ENCODE measurements around the gene SERPINB6. TPM values are rescaled to one million over a fixed set of nuclear protein-coding genes. Genes with fewer than 3 reads are reported as not detected.

Gene SERPINB6
- total RNA-seq, 2 experiments from 2014 or later = 55.2 to 56.0 TPM

DNA sequence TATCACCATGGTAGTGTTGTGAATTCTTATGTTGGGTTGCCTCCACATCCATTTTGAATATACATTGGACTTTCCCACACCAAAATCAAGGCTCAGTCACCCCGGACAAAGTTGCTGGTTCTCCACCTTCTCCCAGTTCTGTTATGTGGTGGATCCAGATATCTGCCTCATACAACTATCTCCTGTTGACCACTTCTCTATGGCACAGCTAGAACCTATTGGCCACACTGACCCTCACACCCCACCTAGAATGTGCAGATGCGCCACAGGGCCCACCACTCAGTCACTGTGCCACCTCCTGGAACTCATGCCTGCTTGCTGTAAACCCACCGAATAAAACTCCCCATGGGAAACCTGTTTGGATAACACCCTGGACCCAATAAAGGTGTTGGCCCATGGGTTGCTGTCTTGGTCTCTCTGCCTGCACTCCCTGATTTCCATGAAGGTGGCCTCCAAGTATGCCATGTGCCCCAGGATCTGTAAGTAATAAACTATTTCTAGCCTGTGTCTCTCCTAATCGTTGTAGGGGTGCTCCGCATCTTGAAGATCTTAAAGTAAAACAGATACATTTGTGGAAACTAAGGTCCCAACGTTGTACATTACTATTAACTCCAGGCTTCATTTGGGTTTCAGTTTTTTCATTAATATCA lies 21.1 kb upstream of the SERPINB6 start:
- DNase-seq = no peak
- CTCF ChIA-PET = interaction anchor here (1.0 to 1.3 kb wide), 2 partner anchors 65 to 201 kb away, joined by 3 read pairs; no protein-coding TSS in a partner anchor
- no peak for ATAC-seq
- peaks cover 17% of the 10 kb centered on the region for H3K4me1 Mint-ChIP-seq
- H3K9me3 Mint-ChIP-seq (ENCODE audit: low read depth) = no peaks in the 10 kb centered on the region
- peaks cover 7% of the 10 kb centered on the region for H3K27me3 Mint-ChIP-seq
- peaks cover 1% of the 10 kb centered on the region for H3K36me3 Mint-ChIP-seq
- H3K27ac Mint-ChIP-seq = no peak overlapping the region
- no peak overlapping the region for H3K4me3 Mint-ChIP-seq

GRCh38 chr6:2990932-2991506 lies 19.7 kb upstream of the SERPINB6 start:
- Mint-ChIP-seq H3K4me1 (peaks cover 20% of the 10 kb centered on the region), H3K36me3 (no peaks in the 10 kb centered on the region), H3K27ac (peak overlapping the region; percentile 99), H3K27me3 (peaks cover 7% of the 10 kb centered on the region), H3K4me3 (peak overlapping the region; percentile 95), H3K9me3 (ENCODE audit: low read depth) (no peaks in the 10 kb centered on the region)
- DNase-seq (no peak), ATAC-seq (no peak)
- CTCF ChIA-PET = interaction anchor here (0.8 to 6.0 kb wide), 19 partner anchors 10 to 260 kb away, joined by 3 to 49 read pairs (median 6); partner anchors contain the start of genes NQO2, RIPK1 and SERPINB1

DNA sequence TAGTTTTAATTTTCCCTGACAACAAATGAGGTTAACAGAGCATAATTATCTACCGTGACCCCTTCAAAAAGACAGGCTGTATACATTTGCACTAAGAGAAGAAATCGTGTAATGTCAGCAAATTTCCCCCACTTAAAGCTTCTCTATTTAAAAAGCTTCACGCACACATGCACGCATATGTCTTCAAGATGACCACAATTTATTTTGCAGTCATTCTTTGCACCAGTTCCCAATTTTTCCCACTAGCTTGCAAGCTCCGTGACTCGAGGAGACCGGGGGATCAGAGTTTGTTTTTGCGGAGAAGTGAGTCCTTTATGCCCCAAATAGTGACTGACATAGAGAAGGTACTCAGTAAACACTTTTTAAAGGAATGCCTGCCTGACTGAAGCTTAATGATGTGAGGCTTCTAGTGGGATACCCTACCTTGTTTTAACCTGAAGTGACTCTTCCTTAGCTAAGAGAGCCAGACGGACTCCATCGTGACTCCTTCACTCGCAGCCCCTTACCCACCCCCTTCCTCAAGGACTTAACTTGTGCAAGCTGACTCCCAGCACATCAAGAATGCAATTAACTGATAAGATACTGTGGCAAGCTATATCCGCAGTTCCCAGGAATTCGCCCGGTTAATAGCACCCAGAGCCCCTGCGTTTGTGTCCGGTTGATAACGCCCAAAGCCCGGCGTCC lies 19.0 kb upstream of the SERPINB6 start:
- H3K36me3 Mint-ChIP-seq = no peaks in the 10 kb centered on the region
- peak; percentile 52 for DNase-seq
- ATAC-seq = no peak
- H3K4me1 Mint-ChIP-seq = peaks cover 20% of the 10 kb centered on the region
- CTCF ChIA-PET = interaction anchor here (0.8 to 6.0 kb wide), 30 partner anchors 10 to 261 kb away, joined by 3 to 49 read pairs (median 5); partner anchors contain the start of genes NQO2, RIPK1, SERPINB1 and SERPINB6
- H3K9me3 Mint-ChIP-seq (ENCODE audit: low read depth) = no peaks in the 10 kb centered on the region
- H3K27ac Mint-ChIP-seq = peak overlapping the region; percentile 99
- H3K27me3 Mint-ChIP-seq = peaks cover 2% of the 10 kb centered on the region
- H3K4me3 Mint-ChIP-seq = peak overlapping the region; percentile 95

DNA sequence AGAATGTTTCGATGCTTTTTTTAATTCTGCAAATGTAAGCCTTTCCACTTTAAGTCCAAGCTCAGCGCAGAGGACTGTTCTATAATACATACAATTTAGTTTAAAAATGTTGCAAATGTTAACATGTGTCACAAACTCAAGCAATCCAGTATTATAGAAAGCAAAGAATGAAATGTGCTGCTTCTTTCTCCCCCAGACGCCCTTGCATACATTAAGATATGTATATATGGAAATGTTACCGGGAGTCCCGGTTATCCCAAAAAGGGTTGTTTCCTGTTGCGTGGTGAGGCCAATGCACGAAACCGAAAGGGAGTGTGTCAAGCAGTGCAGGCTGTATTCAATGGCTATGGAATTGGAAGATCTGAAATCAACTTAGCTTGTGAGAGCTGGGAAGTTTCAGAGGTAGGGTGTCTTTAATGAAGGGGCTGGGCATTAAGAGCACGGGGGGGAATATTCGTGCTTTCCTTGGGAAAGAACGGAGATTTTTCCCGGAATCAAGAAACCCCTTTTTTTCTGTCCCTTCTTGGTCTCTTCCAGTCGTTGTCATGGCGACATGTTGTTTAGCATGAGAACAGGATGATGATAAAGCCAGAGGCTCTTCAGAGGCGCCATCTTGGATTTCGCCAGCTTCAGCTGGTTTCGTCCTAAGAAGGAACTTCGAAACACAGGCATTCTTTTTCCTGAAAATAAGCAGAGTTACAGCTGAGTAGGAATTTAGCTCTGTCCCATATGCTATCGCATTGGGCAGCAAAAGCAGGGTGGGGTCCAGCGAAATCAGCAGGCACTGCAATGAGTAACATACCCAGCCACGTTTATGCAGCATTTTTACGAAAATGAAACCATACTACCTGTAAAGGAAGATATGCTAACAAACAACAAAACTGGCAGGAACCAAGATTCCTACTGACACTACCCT lies 18.2 kb upstream of the SERPINB6 start:
- Mint-ChIP-seq H3K27me3 (no peaks in the 10 kb centered on the region), H3K27ac (peak overlapping the region; percentile 99), H3K4me1 (peaks cover 20% of the 10 kb centered on the region), H3K36me3 (no peaks in the 10 kb centered on the region), H3K4me3 (peak overlapping the region; percentile 95), H3K9me3 (ENCODE audit: low read depth) (no peaks in the 10 kb centered on the region)
- ATAC-seq (peak; percentile 80), DNase-seq (peak; percentile 93)
- CTCF ChIA-PET = interaction anchor here (0.7 to 6.0 kb wide), 41 partner anchors 11 to 262 kb away, joined by 3 to 49 read pairs (median 5); partner anchors contain the start of genes NQO2, RIPK1, SERPINB1 and SERPINB6

- CTCF ChIA-PET = interaction anchor here (0.7 to 6.0 kb wide), 34 partner anchors 12 to 223 kb away, joined by 3 to 49 read pairs (median 5); partner anchors contain the start of genes NQO2, RIPK1, SERPINB1 and SERPINB6
- Mint-ChIP-seq H3K27me3 (peaks cover 3% of the 10 kb centered on the region), H3K4me3 (peak overlapping the region; percentile 95), H3K27ac (peak overlapping the region; percentile 99), H3K4me1 (peaks cover 20% of the 10 kb centered on the region), H3K36me3 (no peaks in the 10 kb centered on the region), H3K9me3 (ENCODE audit: low read depth) (no peaks in the 10 kb centered on the region)
- ATAC-seq (peak; percentile 81), DNase-seq (peak; percentile 86)
Measured at GRCh38 chr6:2988426-2989331, 17.3 kb upstream of the SERPINB6 start.

DNA sequence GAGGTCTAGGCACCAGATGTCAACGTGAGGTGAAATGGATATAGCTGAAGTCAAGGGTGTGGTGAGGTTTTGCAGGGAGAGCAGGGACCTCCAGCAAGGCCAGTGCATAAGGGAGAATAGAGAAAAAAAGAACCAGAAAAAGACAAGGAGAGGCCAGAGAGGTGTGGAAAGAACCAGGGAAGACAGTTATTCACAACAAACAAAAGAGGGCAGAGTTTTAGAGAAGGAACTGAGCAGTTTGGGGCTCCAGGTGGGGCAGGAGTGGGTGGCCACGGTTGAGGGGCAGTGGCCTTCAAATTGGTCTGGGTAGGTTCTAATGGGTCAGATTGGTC lies 16.7 kb upstream of the SERPINB6 start:
- Mint-ChIP-seq H3K4me1 (peaks cover 20% of the 10 kb centered on the region), H3K9me3 (ENCODE audit: low read depth) (no peaks in the 10 kb centered on the region), H3K4me3 (peak overlapping the region; percentile 92), H3K36me3 (no peaks in the 10 kb centered on the region), H3K27me3 (peaks cover 8% of the 10 kb centered on the region), H3K27ac (peak overlapping the region; percentile 98)
- ATAC-seq (no peak), DNase-seq (no peak)
- CTCF ChIA-PET = interaction anchor here (0.9 to 6.0 kb wide), 13 partner anchors 11 to 204 kb away, joined by 3 to 49 read pairs (median 14); partner anchors contain the start of genes RIPK1 and SERPINB1

DNA sequence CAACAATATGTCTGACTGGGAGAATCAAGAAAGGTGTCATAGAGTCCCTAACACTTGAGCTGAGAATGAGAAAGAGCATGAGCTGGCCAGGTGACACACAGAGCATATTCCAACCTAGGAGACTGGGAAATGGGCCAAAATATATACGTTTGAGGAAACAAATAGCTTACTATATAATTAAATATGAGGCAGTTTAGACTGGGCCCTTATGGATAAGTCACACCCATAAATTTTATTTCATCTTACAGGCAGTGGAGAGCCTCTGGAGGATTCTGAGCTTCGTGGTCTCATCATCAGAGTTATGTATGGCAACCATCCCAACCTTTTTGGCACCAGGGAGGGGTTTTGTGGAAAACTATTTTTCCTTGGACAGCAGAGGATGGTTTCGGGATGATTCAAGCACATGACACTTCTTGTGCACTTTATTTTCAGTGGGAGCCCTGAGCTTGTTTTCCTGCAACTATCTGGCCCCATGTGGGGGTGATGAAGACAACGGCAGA lies 15.4 kb upstream of the SERPINB6 start:
- Mint-ChIP-seq H3K9me3 (ENCODE audit: low read depth) (no peaks in the 10 kb centered on the region), H3K4me1 (peaks cover 20% of the 10 kb centered on the region), H3K4me3 (no peak overlapping the region), H3K36me3 (no peaks in the 10 kb centered on the region), H3K27ac (no peak overlapping the region), H3K27me3 (peaks cover 12% of the 10 kb centered on the region)
- no peak for DNase-seq
- ATAC-seq = no peak
- CTCF ChIA-PET = interaction anchor here (1.0 to 6.0 kb wide), 12 partner anchors 10 to 218 kb away, joined by 3 to 49 read pairs (median 5); partner anchors contain the start of genes NQO2, SERPINB1 and SERPINB6

DNA sequence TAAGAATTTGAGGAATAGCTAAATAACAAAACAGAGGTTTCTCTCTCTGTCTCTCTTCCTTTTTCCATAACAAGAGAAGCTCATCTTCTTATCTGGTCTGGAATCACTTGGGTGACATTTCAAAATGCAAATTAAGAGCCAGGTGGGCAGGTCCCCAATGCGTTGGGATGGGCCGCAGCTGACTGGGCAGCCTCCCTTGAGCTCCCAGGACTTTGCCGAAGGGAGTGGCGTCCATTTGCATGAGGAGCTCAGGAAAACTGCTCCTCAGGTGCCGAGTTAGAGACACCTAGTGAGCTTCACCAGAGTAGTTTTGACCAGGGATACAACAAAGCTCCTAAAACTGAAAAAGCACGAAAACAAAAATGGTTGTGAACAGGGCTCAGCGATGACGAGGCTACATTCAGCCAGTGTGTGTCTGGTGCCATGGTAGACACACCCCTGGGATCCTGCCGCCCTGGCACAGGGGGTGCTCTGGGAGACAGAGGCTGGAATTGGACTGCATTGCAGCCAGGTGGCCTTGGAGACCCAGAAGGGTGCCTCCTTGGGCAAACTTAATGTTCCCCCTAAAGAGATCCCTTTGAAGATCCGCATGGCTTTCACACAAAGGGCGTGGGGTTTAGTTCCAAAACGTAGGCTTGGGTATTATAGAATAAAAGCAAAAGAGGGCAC lies 13.5 kb upstream of the SERPINB6 start:
- peaks cover 12% of the 10 kb centered on the region for H3K4me1 Mint-ChIP-seq
- H3K36me3 Mint-ChIP-seq = no peaks in the 10 kb centered on the region
- DNase-seq (peak; percentile 32), ATAC-seq (no peak)
- CTCF ChIA-PET = interaction anchor here (1.1 to 4.9 kb wide), 2 partner anchors 8 to 53 kb away, joined by 5 to 32 read pairs; no protein-coding TSS in a partner anchor
- H3K4me3 Mint-ChIP-seq = no peak overlapping the region
- H3K27ac Mint-ChIP-seq = no peak overlapping the region
- no peaks in the 10 kb centered on the region for H3K9me3 Mint-ChIP-seq (ENCODE audit: low read depth)
- peaks cover 16% of the 10 kb centered on the region for H3K27me3 Mint-ChIP-seq

DNA sequence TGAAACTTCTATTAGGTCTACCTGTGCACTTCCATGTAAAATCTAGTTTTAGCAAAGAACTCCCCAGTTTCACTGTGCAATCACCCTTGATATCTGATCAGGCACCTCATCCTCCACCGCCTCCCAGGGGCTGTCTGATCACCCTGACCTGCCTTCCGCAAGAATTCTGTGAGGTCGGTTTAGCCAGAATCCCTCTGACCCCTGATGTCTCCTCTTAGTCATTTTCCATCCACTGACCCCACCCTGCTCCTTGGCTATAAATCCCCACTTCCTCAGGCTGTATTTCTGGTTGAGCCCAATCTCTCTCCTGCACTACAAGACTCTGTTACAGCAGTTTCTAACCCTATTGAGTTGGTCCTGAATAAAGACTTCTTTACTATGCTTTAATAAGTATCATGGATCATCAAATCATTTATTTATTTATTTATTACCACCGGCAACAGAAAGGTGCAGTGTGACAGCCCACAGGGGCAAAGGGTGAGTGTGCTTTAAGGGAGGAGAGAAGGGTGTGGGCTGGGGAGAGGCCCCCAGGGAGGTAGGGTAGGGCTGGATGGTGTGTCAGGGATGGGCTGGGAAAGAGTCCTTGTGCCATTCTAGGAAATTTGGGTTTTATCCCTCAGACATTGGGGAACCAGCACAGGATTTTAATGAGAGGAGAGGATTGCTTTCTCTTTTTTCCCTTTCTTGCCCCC lies 11.2 kb upstream of the SERPINB6 start:
- no peaks in the 10 kb centered on the region for H3K36me3 Mint-ChIP-seq
- peaks cover 22% of the 10 kb centered on the region for H3K27me3 Mint-ChIP-seq
- CTCF ChIA-PET = no interaction called here
- peaks cover 8% of the 10 kb centered on the region for H3K4me1 Mint-ChIP-seq
- ATAC-seq (no peak), DNase-seq (peak; percentile 30)
- H3K9me3 Mint-ChIP-seq (ENCODE audit: low read depth) = no peaks in the 10 kb centered on the region
- no peak overlapping the region for H3K4me3 Mint-ChIP-seq
- no peak overlapping the region for H3K27ac Mint-ChIP-seq

DNA sequence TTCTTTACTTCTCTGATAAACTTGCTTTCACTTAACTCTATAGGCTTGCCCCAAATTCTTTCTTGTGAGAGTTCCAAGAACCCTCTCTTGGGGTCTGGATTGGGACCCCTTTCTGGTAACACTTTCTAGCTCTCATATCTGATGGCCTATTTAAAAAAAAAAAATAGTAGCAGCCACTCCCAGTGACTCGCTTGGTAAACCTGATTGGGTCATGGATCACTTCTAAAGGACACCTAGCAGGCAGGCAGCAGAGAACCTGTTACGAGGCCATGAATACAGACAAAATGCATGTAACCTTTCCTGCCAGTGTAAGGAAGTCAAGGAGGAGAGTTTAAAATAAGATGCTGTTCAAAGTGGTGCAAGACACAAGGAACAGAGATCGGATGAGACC lies 9.1 kb upstream of the SERPINB6 start:
- DNase-seq (no peak), ATAC-seq (no peak)
- CTCF ChIA-PET = interaction anchor here (1.0 to 7.2 kb wide), 6 partner anchors 7 to 134 kb away, joined by 3 to 32 read pairs (median 4); partner anchors contain the start of gene SERPINB6
- Mint-ChIP-seq H3K4me1 (peaks cover 23% of the 10 kb centered on the region), H3K27me3 (peaks cover 22% of the 10 kb centered on the region), H3K27ac (no peak overlapping the region), H3K36me3 (no peaks in the 10 kb centered on the region), H3K9me3 (ENCODE audit: low read depth) (no peaks in the 10 kb centered on the region), H3K4me3 (no peak overlapping the region)

Measured in activated CD8-positive, alpha-beta memory T cell treated with anti-CD3 and anti-CD28 coated beads, Interleukin-2, amount 10 ng/mL, durations not matched to agents 7 days and 5 days (primary cell).